GM18867 (cell line): ENCODE data around the gene TAX1BP1.
"Not testable (repeated sequence)": the region's sequence is repeated elsewhere in the genome, so short reads cannot be mapped to it uniquely, and the experiment has no call there.

Experiments used
- ATAC-seq: cut with Tn5 transposase; IDR thresholded peaks from one replicate; pipeline ENCODE4 v1.9.1; 2021; ENCODE audit warnings: mild to moderate bottlenecking, moderate library complexity; ENCODE audit not compliant: unreplicated experiment

Gene TAX1BP1

GRCh38 chr7:27737616-27738015, 2.3 kb upstream of the TAX1BP1 start:
- no peak for ATAC-seq

GRCh38 chr7:27739301-27739908, 557 bp upstream of the TAX1BP1 start:
- ATAC-seq, result peak; percentile 29

- ATAC-seq, result peak; percentile 80
Observed at GRCh38 chr7:27740449-27741086, 606 bp downstream of the TAX1BP1 start.

DNA sequence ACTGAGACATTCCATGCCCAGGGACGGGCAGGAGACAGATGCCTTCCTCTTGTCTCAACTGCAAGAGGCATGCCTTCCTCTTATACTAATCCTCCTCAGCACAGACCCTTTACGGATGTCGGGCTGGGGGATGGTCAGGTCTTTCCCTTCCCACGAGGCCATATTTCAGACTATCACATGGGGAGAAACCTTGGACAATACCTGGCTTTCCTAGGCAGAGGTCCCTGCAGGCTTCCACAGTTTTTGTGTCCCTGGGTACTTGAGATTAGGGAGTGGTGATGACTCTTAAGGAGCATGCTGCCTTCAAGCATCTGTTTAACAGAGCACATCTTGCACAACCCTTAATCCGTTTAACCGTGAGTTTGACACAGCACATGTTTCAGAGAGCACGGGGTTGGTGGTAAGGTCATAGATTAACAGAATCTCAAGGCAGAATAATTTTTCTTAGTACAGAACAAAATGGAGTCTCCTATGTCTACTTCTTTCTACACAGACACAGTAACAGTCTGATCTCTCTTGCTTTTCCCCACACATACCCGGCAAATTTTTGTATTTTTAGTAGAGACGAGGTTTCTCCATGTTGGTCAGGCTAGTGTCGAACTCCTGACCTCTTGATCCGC, 2.2 kb downstream of the TAX1BP1 start:
- not testable (repeated sequence) for ATAC-seq

DNA sequence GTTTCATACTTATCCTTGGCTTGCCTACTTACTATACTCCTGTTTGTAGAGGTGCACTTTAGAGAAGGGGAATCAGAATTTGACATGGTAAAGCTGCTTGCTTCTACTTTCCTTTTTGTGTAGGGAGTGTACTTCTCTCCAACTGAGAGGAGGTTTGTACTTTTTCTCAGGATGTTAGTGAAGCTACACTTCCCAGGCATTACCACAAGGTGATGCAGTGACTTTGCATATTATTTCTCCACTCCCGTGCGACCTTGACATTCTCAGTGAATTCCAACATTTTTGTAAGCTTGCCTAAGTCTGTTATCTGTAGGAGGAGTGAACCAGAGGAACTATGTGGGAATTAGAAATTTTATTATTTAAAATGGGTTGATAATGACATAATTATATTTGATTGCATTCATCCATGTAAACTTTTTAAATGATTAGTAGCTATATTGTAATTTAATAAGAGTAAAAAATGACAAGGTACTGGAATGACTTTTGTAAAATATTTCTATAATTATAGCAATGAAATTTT, 5.2 kb downstream of the TAX1BP1 start:
- ATAC-seq, result no peak

DNA sequence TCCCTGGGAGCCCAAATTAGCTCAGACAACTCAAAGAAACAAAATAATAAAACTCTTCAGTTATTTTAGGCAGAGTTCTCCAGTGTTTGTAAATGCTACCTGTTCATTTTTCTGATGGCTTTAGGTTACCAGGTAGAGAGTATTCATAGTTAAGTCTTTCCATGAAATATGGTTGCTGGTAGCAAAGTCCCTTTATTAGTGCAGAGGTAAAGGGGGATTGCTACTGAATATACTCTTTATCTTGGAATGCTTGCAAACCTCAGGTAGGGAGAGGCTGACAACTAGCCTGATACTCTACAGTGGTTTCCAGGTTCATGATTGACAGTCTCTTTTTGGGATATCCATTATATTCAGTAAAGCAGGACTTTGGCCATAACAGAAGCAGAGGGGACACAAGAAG, 6.5 kb downstream of the TAX1BP1 start:
- no peak for ATAC-seq

GRCh38 chr7:27746978-27747377, 7.0 kb downstream of the TAX1BP1 start:
- no peak for ATAC-seq

DNA sequence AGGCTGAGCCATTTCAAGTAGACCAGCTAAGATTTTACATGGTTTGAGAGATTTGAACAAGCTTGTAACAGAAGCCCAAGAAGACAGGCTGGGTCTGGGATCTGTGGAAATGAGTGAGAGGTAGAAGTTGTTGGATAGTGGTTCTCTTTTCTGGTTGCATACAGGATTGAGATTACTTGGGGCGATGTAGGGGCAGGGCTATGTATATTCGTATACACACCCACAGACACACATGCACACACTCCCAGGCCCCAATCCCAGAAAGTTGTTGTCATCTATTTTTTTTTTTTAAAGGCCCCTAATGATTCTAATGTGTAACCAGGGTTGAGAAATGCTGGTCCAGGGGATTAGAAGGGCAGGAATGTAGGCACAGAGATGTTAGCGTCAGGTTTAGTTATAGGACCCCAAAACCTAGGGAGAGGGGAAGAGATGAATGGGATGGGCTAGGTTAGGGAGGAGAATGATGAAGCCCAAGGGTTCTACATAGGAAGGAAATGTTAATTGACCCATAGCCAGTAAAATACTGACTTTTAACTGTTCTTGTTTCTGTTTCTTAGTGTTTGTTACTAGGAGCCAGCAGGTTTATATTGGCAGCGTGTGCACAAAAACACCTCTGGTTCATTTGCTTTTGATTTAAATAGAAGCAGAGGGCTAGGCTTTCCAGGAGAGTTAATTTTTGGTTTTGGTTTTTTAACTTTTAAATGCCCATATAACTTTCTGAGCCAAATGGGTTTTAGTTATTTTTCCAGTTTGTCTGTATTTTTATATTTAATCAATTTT, 7.8 kb downstream of the TAX1BP1 start:
- ATAC-seq, result no peak

DNA sequence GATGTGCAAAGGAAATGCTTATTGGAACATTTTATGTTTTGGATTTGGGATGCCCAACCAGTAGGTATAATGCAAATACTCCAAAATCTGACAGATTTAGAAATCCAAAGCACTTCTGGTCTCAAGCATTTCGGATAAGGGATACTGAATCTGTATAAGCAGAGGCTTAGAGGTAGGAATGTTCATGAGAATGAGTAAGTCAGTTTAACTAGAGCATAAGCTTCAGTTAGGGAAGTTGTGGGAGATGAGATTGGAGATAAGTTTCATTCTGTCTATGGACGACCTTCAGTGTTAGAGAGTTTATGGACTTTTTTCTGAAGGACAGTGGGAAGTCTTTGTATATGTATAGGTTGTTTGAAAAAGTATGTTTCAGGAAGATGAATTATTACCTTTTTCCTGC, 10.4 kb downstream of the TAX1BP1 start:
- ATAC-seq, result no peak

- ATAC-seq, result no peak
Observed at GRCh38 chr7:27751888-27752660, 12.1 kb downstream of the TAX1BP1 start.

DNA sequence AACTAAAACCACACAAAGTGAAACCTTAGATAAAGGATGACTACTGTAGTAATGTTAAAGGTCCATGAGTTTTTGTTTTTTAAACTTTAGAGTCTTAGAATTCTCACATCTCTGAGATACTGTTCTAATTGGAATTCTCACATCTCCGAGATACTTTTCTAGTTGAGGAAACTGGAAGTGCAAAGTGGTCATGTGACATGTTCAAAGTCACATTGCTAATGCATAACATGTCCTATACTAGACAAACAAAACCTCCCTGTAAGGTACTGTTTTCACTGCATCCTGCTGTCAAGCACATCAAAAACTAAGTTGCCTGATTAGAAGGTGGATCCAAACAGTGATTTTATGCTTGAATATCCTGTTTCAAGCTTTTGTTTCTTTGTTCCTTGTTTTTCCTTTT, 13.9 kb downstream of the TAX1BP1 start:
- ATAC-seq, result no peak

DNA sequence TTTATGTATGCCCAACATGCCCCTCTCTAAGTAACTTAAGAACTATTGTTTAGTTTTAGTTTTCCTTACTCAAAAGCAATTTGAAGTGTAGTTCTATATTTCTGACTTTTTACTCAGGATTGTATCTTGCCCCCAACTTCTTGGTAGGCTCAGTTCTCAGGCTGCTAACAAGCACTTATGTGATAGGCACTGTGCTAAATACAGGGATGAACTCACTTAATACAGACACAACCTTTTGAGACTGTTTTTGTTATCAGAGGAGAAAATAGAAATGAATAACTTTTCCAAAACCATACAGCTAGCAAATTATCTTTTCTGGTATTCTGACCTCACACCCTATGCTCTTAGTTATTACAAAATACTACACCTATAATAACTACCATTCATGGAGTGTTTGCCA, 16.3 kb downstream of the TAX1BP1 start:
- no peak for ATAC-seq

GRCh38 chr7:27759491-27759890, 19.5 kb downstream of the TAX1BP1 start:
- no peak for ATAC-seq

- ATAC-seq, result no peak
Observed at GRCh38 chr7:27762062-27762461, 22.1 kb downstream of the TAX1BP1 start.

DNA sequence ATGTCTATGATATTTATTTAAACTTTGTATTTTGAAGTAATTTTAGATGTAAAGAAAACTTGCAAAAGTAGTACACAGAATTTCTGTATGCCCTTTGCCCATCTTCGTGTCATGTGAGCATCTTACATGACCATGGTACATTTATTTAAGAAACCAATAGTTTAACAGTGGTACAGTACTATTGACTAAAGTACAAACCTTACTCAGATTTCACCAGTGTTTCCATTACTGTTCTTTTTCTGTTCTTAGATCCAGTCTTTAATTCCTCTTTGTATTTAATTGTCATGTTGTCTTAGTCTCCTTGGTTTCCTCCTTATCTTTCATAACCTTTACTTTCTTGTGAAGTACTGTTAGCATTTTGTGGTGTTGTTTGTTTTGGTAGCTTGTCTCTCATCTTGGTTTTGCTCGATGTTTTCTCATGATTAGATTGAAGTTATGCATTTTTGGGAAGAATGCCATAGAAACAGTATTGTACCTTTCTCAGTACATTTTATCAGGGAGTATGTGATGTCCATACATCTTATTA, 24.1 kb downstream of the TAX1BP1 start:
- no peak for ATAC-seq

DNA sequence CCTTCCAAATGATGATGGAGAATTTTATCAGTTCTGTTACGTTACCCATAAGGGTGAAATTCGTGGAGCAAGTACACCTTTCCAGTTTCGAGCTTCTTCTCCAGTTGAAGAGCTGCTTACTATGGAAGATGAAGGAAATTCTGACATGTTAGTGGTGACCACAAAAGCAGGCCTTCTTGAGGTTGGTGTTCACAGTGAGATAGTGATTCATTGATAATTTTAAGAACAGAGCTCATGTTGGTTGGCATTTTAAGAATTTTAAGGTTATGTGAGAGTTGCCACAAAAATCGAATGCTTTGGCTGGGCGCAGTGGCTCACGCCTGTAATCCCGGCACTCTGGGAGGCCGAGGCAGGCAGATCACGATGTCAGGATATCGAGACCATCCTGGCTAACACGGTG, 25.9 kb downstream of the TAX1BP1 start:
- no peak for ATAC-seq

DNA sequence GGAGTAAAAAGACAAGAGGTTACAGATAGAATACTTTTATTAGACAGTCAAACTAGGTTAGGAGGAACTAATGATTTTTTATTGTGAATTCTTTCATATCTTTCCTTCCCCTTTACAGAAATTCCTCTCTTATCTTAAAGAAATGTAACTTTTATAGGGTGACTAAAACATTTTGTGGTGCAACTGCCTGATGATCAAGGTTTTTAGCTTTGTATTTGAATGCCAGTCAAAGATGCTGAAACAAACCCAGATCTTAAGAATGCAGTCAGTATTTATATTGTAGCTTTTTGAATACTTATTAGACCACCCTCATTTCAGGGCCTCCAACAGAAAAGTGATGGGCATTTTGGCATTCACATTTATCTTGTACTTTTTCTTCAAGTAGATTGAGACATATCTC, 27.4 kb downstream of the TAX1BP1 start:
- ATAC-seq, result no peak

GRCh38 chr7:27771111-27771510, 31.1 kb downstream of the TAX1BP1 start:
- ATAC-seq, result no peak

DNA sequence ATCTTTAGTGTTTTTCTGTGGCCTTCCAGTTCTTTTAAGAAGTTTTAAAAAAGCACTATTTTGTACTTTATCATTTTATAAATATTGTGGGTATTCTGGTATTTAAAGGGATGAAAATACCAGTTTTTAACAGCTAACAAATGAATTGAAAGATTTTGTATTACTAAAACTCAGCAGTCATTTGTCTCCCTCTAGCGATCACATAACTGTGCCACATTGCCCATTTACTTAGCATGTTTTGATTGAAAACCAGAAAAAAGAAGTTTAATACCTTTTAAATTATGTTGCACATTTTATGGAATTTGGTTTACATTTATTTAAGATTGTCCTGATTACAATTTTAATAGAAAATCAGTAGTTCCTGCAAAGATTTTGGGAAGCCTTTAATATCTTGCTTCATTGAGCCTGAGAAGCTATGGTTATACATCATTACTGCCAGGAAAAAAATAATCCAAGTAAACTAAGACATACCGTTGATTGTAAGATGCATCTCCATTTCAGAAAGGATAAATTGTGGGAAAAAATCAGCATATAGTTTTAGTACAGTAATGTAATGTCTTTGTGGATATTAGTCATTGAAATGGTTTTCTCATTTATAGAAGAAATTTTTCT, 34.9 kb downstream of the TAX1BP1 start:
- no peak for ATAC-seq

GRCh38 chr7:27775782-27776181, 35.8 kb downstream of the TAX1BP1 start:
- ATAC-seq, result no peak
